GM12872 (cell line): ENCODE results near the gene TNFSF9.

Source experiments
- CTCF ChIP-seq: IDR thresholded peaks from 3 replicates; pipeline ENCODE4 v1.5.1; 2011; ENCODE audit warnings: low read depth, mild to moderate bottlenecking, low read length, moderate library complexity; ENCODE audit not compliant: insufficient read depth

TNFSF9 gene

GRCh38 chr19:6499052-6499790 is 31.6 kb upstream of the TNFSF9 start:
- no peak for TF ChIP-seq CTCF

GRCh38 chr19:6500837-6501739 is 29.7 kb upstream of the TNFSF9 start:
- no peak for TF ChIP-seq CTCF

GRCh38 chr19:6501740-6502648 is 28.8 kb upstream of the TNFSF9 start, which contains the start of gene TUBB4A:
Gene TUBB4A, minus strand, starts transcription at chr19:6502309. Its CDS starts 97 bp downstream, at chr19:6502212.
- no peak for TF ChIP-seq CTCF

- TF ChIP-seq CTCF = no peak
These were observed 27.2 kb upstream of the TNFSF9 start for GRCh38 chr19:6503407-6504201.

GRCh38 chr19:6509118-6509971 is 21.5 kb upstream of the TNFSF9 start:
- TF ChIP-seq CTCF = no peak

- TF ChIP-seq CTCF = no peak
These were observed 20.2 kb upstream of the TNFSF9 start for GRCh38 chr19:6510618-6511017.
